GM21447 (cell line): ENCODE measurements around the gene GRIN2A.

Experiments used
- ATAC-seq: cut with Tn5 transposase; IDR thresholded peaks from one replicate; pipeline ENCODE4 v1.9.1; 2021; ENCODE audit not compliant: unreplicated experiment

Gene GRIN2A

DNA sequence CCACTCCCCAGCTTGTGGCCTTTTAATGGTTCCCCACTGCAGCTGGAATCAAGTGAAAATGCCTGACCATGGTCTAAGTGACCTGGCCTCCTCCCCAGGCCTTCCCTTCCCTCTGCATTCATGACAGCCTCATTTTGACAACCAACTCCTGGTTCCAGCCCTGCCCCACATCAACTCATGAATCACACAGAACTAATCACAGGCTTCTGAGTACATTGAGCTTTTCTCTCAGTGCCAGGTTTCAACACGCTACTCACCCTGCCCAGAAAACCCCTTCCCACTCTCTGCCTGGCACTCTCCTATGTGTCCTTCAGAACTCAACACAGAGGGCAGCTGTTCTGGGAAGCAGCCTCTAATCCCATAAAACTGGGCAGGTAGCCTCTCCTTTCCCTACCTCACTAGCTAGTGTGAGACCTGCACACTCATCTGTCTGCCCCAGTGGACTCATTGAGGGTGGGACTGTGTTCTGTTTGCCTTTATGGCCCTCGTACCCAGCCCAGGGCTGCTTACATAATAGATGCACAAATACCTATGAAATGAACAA lies 313.6 kb downstream of the GRIN2A start:
- ATAC-seq, result no peak

DNA sequence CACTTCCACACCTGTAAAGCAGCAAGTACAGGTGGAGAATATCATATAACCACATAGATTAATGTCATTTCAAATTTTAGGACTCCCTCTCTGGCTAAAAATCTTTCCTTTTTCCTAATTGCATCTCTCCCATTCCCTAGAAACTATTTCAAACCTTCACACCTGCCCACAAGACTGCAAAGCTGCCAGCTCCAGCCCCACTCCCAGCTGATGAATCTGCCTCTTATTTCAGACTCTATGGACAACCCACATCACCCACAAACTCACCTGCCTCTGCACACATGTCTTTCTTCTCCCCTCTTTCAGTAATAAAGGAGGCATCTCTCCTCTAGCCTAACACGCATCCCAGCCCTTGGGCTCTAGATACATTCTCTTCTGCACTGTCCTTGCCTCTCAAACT lies 315.1 kb downstream of the GRIN2A start:
- ATAC-seq, result no peak

DNA sequence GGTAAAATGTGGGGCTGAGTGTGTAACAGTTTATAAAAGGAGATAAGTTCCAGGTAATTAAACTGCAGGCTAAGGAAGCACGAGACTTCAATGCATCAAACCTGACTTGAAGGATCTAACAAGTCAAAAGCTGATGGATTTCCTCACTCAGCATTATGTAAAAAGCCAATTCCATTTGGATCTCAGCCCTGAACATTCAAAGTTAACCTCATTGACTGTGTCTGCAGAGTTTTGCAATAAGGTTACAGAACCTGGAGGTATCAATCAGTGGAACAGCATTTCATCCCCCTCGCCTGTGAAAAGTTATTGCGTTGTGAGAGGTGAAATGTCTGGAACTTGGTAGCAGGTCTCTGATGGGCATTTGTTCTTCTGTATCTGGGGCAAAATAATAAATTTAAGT lies 317.8 kb downstream of the GRIN2A start:
- ATAC-seq, result no peak

DNA sequence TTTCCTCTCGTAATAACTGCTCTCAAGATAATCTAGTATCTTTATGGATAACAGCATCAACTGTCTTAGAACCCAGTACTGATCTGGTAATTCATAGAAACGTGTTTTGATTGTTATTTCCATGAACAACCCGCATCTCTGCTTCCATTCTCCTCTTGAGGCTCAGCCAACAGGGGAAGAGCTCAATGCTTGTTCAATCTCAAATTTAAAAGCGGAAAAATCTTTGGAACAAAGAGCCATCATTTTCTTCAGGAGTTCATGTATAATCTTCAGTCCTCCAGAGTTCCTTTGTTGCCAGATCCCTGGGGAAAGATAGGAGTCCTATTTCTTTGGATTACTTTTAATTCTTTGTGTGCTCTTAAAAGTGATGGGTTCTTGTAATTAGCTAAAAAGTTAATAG lies 319.9 kb downstream of the GRIN2A start:
- no peak for ATAC-seq

DNA sequence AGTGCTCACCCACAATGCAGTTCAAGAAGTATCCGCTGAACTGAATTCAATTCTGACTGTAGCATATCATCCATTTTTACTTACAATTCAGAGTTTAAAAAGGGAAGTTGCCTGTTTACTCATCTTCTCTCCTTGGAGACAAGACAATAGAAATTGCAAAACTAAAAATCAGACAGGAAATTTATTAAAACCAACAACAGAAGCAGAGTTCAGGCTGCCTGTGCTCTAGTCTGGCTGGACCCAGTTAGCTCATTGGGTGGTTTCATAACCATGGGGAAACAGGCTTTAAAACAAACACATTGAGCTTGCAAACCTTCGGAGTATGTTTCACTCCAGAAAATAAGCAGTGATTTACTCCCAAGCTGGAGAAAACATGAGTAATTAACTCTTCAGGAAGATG lies 321.4 kb downstream of the GRIN2A start:
- no peak for ATAC-seq

DNA sequence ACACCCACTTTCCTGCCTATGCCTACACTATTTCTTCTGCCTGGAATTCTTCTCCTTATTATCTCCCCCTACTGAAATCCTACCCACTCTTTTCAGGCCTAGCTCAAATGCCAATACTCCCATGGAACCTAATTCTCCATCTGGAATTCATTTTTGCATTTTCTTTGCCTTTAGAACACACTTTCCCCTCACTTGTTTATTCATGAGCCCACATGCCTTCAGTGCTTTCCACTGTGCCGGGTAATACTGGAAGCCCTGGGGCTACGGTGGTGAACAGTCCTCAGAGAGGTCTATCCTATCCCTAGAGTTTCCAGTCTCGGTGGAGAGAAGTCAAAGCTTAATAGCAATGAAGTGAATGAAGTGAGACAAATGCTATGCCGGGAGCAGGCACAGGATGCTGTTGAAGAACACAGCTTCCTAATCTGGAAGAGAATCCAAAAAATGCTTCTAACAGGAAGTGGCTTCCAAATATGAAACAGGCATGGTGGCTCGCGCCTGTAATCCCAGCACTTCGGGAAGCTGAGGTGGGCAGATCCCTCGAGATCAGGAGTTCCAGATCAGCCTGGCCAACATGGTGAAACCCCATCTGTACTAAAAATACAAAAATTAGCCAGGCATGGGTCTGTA lies 322.4 kb downstream of the GRIN2A start:
- ATAC-seq, result no peak

DNA sequence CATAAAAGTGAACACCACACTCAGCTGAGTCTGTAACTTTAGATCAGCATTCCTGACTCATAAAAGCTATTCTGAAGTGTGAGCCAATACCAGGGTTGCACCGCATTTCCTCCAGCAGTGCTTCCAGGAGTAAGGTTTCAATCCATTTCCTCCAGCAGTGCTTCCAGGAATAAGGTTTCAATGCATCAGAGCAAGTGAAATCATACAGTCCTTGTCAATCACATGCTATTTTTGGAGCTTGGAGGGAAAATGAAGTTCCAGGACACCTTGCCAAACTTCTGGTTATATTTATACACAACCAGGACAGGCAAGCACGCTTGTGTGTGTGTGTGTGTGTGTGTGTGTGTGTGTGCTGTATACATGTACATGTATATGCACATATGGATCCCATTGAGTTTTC lies 327.6 kb downstream of the GRIN2A start:
- ATAC-seq, result no peak

DNA sequence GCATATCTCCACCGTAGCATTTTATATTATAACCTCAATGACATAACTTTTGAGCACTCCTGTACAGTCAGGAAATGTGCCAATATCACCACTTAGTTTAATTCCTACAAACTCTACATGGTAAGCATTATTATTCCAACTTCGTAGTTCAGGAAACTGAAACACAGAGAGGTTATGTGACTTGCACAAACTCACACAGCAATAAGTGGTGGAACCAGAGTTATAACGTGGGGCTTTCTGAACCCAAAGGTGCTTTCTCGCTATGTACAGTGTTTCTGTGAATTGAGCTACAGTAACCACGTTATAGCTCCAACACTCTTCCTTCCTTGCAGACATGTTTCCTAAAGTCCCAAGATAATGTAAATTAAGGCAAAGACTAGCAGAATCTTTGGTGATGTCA lies 330.2 kb downstream of the GRIN2A start:
- ATAC-seq, result no peak

DNA sequence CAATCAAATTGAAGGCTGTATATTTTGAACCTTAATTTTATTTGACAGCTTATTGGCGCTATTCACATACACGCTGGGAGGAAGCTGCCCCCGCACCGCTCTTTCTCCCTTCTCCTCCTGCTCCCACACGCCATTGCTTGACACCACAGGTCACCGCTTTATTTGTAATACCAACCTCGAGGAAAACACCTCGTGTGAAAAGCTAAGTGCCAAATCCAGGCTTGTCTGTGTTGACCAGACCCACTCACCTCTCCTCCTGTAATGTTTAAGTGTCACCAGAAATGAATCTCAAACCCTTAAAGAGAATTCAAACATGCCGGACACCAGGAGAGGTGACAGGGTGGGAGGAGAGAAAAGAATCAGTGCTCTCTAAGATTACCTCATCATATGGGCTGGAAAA lies 331.4 kb downstream of the GRIN2A start:
- ATAC-seq, result no peak

DNA sequence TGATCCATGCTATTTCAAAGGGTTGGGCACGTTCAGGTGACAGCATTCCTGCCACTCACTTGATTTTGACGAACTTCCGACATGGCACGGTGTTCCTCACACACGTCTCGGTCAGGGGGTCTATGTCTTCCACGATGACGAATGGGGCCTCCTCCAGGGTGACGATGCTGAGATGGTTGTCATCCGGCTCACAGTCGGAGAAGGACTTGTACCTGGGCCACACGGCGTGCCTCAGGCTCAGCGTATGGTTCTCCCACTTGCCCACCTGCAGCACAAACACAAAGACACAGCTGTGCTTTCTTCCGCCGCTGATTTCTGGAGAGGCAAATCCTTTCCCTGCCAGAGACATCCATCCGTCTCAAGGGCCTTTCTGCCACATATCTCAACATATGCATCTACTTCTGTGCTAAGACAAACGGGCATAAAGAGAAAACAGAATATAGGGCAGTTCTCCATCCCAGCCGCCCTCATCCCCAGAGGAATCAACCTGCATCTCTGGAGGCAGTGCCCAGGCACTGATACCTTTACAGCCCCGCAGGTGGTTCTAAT lies 332.5 kb downstream of the GRIN2A start:
- no peak for ATAC-seq

DNA sequence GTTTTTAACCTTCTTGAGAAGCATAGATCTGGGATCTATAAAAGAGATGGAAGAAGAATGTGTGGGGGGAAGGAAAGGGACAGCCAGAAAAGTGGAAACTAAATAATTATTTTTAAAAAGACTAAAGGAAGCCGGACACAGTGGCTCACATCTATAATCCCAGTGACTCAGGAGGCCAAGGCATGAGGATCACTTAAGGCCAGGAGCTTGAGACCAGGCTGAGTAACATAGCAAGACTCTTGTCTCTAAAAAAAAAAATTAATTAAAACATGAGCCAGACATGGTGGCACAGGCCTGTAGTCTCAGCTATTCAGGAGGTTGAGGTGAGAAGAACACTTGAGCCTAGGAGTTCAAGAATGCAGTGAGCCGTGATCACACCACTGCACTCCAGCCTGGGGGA lies 335.1 kb downstream of the GRIN2A start:
- ATAC-seq, result no peak

DNA sequence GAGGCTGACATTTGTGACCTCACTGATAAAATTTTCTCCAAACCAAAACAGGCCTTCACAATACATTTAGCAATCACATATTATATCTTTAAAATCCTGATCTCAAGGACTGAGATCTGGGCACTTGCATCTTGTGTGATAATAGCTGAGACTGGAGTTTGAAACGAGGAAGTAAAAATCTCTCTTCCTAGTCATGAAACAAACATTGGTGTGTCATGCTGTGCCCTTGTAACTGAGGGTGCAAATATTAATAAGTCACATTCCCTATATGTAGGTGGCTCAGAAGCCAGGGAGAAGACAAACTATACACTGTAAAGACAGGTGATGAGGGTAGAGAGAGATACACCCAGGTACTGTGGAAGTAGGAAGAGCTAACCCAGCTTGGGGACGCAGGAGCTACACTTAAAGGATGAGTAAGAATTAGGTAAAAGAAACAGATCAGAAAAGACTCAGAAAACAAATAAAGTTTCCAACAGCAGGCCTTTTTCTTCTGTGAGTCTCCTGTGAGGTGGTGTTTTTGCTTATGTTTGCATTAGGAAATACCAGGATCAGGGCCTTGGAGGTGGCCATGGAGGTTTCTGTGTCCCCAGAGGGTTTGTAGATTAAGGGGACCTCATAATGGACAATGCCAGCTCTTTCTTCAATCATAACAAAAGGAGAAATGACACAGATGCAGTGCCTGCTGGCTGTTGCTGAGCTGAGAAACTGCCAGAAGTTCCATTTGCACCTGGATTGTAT lies 335.7 kb downstream of the GRIN2A start:
- ATAC-seq, result no peak

DNA sequence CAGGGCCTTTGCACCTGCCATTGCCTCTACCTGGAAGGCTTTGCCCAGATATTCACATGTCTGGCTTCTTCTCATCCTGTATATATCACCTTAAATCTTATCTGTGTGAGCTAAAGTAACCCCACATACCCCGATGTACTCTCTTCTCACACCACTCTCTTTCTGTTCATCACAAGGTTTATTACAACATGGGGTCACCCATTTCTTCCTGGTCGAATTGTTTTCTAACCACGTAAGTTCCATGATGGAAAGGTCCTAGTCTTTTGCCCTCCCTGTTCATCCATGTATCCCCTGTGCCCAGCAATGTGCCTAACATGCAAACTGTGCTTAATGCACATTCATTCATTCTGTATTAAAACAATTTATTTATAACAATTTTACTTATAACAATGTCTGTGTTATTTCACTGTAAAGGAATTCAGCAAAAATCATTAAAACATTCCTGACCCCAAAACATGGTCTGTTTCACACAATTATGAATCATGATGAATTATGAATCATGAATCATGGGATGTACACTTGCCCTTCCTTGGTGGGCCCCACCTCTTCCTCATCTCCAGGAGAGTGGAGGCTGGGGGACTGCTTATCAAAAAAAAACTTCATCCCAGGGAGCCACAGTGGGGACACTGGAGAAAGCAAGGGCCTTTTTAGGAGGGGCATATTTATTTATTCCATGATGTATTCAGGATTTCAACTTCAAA lies 336.4 kb downstream of the GRIN2A start:
- ATAC-seq, result no peak

DNA sequence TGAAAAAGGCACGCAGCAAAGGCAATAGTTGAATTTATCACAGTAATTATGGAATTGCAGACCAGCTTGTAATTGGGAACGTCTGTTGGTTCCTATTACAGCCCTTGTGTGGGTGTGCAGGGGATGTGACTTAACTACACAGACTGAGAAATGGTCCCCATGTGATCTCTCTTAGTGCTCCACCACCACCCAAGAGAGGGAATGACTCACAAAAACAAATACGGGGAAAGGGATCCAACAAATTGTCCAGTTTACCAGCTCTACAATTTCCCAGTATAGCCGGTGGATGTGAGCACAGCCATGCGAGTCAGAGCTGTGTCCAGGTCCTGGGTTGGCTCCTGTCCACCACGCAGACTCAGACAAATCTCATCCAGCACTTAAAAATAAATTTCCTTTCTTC lies 337.9 kb downstream of the GRIN2A start:
- no peak for ATAC-seq

DNA sequence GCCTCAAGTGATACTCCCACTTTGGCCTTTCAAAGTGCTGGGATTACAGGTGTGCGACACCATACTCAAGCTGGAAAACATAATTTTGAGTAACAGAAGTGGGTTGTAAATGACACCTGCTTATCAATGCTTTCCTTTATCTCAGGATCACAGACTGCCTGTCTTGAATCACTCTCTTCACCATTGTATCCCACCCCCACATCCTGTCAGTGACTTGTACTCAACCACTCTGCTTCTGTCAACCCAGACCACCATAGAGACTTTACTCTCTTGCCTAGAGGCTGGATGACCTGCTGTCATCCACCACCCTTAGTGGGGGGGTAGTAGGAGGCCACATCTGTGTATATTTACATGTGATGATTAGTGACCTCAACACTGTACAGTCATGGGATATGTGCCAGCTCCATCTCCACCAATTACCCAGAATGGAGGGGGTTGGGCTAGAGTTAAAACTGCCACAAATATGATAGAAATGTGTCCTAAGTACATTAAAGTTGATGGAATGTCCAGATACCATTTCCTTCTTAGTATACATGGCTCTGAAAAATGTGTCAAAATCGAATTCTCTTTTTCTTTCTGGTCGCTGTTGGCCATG lies 338.7 kb downstream of the GRIN2A start:
- no peak for ATAC-seq

DNA sequence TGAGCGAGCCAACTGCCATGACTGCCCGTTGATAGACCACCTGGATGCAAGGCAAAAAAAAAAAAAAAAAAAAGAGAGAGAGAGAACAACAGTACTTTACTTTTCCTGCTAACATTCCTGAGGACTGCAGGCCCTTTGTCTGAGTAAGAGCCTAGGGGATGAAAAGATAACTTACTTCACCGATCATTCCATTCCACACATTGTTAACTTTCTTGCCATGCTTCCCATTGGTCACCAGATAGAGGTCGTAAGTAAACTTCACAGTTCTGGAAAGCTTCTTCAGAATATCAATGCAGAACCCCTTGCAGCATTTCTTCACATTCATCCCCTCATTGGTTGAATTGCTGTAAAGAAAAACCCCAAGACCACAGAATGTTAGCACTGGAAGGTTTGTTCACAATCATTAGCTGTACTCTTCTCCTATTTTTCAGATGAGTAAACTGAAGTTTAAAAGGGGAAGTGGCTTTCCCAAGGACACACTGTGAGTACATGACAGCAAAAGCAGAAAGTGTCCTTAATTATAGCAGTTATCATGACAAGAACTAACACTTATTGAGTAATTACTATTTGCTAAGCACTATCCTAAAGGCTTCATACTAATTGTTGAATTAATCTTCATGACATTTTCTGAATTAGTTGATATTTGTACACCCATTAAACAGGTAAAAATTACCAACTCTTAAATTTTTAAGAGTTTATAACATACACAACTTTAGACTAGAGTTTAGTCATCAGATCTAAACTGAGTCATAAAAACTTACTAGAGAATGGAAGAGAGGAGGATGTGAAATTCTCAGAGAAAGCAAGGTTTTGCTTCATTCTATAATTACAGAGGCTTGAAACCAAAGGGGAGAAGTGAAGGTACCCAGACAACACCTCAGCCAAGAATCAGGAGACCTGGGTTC lies 341.2 kb downstream of the GRIN2A start:
- peak; percentile 69 for ATAC-seq

DNA sequence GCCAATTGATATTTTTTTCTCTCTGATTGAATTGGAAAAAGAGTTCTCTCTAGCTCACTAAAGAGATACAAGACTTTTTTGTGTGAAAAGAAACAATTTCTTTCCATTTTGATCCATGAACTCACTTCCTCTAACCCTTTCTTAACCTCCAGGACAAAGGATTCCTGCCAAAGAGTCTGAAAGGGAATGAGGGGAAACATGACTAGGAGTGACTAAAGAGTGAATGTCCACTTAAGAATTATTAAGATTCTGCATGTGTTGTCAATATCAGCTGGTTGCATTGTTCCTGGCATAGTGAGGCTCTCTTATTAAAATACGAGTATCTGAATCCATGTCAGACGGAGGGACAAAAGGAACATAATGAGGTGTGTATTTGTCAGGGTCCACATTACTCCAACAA lies 344.7 kb downstream of the GRIN2A start:
- ATAC-seq, result no peak

DNA sequence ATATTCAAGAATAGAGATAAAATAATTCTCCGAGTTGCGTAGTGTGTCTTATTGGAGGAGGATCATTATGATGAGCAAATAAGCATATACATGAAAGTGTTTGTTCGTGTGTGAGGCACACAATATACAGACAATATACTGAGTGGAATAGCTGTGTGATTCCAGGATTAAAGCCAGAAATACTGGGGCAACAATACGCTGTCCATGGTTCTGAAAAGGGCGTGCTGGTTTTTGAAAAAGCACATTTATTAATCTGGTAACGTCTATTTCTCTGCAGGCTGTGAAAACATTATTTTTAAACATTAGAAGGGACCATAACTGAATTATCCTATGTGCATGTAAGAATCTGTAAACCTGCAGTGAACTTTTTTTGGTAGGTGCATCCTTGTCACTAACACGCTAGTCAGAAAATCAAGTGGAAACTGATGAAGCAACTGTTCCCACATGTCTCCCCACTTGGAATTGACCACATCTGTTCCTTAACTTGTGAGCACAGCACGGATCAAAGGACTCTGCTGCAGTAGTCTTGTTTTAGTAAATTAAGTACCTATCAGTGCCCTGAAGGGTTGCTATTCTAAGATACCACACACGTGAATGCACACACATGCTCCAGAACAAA lies 346.0 kb downstream of the GRIN2A start:
- ATAC-seq, result no peak

DNA sequence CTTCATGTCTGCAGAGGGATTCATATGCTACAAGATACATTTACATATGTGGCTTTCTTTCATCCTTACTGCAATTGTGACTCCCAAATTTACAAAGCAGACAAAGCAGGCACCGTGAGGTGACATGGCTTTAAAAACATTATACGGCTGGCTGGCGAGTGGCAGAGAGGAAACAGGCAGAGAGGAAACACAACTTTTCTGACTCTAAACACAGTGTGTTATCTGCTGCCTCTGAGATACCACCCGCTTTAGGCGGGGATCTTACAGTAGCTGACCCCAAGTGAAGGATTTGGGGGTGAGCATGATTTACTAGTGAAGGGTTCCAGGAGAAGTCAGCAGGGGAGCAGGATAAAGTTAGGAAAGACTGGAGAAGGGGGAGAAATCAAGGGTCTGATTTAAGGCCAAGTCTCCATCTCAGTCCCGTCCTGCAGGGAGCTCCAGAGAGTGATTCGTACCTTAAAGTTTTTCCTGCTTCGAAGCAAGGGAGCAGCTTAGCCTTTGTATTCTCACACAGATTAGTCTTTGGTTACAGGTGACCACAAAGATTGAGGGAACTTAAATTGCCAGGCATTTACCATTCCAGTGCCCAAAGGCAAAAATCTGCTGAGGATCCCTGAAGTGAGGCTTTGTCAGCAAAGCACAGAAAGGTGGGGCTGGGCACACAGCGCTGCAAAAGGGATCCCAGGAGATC lies 355.0 kb downstream of the GRIN2A start:
- ATAC-seq, result no peak
